ENCODE results near the gene DNAH8.
A peak's percentile ranks its signal among the peaks of the same experiment; 100 is the strongest.

Gene DNAH8

DNA sequence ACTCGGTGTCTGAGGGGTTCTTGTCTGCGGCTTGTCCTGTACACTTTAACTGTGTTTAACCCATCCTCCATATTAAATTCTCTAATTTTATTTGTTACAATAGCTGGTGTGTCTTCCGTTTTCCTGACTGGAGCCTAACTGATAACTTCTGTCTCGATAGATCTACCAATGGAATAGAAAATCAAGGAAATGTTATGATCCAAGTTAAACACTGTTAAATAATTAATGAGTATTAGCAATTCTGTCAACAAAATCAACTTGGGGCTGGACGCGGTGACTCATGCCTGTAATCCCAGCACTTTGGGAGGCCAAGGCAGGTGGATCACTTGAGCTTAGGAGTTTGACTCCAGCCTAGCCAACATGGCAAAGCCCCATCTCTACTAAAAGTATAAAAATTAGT is 81.7 kb downstream of the DNAH8 start:
- DNase-seq (ENCODE audit: low spot score) = no peak

- DNase-seq (ENCODE audit: low spot score) = no peak
Measured at GRCh38 chr6:38797391-38797790, 82.3 kb downstream of the DNAH8 start.

DNA sequence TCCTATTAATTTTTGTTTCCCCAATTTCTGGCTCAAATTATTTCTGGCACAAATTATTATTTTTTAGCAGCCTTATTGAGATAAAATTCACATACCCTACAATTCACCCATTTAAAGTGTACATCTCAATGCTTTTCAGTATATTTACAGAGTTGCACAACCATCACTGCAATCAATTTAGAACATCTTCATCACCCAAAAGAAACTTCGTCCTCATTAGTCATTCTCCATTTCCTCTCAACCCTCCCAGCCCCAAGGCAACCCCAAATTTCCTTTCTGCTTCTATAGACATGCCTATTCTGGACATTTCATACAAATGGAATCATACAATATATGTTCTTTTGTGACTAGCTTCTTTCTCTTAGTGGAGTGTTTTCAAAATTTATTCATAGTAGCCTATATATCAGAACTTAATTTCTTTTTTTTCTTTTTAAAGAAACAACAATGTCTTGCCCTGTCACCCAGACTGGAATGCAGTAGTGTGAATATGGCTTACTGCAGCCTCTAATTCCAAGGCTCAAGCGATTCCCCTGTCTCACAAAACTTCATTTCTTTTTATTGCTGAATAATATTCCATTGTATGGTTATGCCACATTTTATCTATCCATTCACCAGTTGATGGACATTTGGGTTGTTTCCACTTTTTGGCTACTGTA is 84.5 kb downstream of the DNAH8 start:
- no peak for DNase-seq (ENCODE audit: low spot score)

DNA sequence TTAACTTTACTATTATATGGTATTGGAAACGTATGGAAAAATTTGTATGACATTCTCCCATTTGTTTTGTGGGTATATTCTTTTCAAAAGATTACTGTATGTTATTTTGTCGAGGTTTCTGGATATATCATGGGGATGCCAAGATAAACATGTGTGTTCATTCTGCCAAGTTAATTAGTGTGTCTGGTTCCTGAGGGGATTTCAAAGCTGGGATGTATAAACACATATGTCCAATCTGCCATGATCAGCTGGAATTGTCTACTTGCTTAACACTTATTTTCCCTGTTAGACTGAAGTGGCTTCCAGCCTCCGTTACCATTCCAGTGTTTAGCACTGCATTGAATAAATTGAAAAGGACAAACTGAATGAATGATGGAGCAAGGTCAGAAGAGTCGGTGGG is 86.2 kb downstream of the DNAH8 start:
- no peak for DNase-seq (ENCODE audit: low spot score)

DNA sequence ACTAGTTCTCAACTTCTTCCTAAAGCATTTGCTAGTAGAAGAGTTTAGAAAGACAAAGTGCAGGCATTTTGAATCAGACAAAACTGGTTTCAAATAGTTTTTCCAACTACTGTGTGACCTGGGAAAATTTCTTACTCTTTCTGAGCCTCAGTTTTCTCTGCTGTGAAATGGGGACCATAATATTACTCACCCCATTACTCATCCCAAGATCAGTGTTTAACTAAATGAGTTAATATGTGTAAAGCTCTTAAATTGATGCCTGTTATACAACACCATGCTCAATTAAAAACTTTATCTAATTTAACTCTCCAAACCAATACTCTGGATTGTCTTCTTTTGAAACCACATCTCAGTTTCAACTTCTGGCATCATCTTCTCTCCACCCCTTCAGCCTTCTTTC is 87.4 kb downstream of the DNAH8 start:
- no peak for DNase-seq (ENCODE audit: low spot score)

DNA sequence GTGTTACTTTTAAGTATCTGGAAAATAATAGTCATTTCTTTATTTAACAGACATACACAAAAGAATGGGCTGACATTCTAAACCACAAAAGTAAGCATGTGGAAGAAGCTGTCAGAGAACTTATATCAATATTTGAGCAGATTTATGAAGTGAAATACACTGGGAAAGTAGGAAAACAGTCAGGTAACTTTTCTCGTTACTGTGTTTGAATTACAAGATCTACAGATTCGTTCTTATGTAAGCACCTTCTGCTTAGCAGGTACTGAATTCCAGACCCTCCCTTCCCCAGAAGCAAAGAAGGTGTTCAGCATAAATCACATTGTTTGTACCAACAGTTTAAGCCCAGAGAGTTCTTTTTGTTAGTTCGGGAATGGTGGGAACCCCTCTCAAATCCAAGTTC is 88.0 kb downstream of the DNAH8 start:
- no peak for DNase-seq (ENCODE audit: low spot score)

GRCh38 chr6:38804358-38804757 is 89.2 kb downstream of the DNAH8 start:
- no peak for DNase-seq (ENCODE audit: low spot score)

GRCh38 chr6:38805127-38805655 is 90.1 kb downstream of the DNAH8 start:
- DNase-seq (ENCODE audit: low spot score) = no peak

DNA sequence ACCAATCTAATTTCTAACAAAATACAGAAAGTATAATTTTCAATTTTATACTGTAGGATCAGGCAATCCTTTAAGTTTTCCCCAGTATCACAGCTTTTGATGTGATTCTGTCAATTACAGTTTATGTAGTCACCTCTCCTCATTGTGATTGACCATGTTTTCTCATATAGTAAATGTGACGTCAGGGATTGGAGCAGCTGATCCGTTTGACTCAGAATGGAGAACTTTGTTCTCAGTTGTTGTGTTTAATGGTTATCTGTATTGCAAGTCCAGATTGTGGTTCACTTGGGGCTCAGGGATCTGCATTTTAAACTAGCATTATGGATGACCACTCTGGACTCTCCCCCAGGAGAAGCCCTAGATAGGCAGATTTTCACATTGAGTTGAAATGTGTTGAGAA is 90.6 kb downstream of the DNAH8 start:
- no peak for DNase-seq (ENCODE audit: low spot score)

GRCh38 chr6:38806271-38806670 is 91.2 kb downstream of the DNAH8 start:
- DNase-seq (ENCODE audit: low spot score) = no peak

- DNase-seq (ENCODE audit: low spot score) = no peak
Measured at GRCh38 chr6:38806833-38807232, 91.7 kb downstream of the DNAH8 start.

- no peak for DNase-seq (ENCODE audit: low spot score)
Measured at GRCh38 chr6:38808039-38808438, 92.9 kb downstream of the DNAH8 start.

DNA sequence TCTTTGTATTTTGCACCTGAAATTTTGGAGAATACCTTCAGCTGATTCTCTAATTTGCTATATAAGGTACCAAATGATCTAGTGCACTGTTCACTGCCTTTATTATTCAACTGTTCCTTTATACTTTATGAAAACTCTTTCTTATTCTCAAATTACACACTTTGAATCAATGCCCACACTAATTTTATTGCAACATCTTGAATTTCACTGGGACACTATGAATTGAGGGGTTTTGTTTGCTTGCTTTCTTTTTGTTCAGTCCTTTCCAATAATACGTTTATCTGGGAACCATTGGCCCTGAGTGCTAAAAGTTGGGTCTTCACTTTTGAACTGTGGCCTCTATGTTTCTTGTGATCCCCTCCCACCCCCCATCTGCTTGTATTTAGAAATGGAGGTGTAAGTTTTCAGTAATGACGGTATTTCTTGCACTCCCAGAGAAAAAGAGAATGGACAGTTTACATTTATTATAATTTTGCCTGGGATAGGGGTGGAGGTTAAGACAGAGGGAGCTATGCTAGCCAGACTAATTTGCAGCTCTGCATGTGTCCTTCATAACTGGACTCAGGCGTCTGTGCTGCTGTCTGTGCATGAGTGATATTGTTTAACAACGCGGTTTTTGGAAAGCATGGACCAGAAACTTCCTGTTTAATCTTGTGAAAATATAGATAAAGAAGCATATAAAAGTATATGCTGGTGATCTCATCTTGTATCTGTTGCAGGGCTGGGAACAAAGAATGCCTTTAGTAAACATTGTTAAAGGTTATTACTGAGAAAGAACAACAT is 98.1 kb downstream of the DNAH8 start:
- no peak for DNase-seq (ENCODE audit: low spot score)

GRCh38 chr6:38814761-38815160 is 99.7 kb downstream of the DNAH8 start:
- no peak for DNase-seq (ENCODE audit: low spot score)

DNA sequence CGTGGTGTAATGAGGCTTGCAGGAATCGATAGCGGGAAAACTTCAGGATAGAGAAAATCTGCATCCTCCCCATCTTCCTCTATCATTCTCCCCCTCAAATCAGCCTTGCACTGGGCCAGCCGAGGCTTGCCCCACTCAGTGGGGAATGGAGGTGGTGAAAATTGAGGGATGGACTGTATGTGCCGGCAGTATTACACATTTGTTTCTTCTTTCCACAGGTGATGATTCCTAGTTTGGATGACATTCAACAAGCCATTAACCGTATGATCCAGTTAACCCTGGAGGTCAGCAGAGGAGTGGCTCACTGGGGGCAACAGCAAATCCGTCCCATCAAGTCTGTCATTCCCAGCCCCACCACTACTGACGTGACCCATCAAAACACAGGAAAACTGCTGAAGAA is 100.1 kb downstream of the DNAH8 start:
- DNase-seq (ENCODE audit: low spot score) = no peak

DNA sequence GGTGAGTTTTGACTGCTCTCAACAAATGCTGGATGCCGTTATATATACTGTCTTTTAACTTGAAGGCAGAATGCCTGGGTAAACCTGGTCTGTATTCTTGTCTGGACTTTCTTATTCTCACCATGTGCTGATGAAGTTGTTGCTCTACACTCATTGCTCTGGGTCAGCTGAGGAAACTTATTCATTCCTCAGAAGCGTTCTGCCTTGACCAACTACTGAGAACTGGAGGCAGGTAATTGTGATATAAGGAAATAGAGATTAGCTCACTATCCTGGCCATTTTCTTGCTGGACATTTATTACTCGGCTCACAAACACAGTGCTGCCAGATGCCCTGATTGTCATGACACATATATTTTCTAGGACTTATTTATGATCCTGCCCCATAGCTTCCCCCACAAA is 103.6 kb downstream of the DNAH8 start:
- DNase-seq (ENCODE audit: low spot score) = no peak

DNA sequence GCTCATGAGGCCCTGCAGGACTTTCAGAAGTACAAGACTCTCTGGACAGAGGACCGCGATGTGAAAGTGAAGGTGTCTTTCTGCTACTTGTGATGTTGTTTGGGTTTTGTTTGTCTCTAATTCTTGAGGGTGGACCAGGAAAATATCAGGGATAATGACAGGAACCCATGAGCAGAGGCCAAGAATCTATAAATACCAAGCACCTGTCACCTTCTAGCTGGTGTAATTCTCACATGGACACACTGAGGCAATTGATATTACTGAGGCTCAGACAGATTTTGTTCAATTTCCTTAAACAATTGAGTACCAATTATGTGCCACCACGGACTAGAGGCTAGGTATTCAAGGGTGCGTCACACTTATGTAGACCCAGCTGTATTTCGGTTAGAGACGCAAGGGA is 107.9 kb downstream of the DNAH8 start:
- DNase-seq (ENCODE audit: low spot score) = no peak

DNA sequence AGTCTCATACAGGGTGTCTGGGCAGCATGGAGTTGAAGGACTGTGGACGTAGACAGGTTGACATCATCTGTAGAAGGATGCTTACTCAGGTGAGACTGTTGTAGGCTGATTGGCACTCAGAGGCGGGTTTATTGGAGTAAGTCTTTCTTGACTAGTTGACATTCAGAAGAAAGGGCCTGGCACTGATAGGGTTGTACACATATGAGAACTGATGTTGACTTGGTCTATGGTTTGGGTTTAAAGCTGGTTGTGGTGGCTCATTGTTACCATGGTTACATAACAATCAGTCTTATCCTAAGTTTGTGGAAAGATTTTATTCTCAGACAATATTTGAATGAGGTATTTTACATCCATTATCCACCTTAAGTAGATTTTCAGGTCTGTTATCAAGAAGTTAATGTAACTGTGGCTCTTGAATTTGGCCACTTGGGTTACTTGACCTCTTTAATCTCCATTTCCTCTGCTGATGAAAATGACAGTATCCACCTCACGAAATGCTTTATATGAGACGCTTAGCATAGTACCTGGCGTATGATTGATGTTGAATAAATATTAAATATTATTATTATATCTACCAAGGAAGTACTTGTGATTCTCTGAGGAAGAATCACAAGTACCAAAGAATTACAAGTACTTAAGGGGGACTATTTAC is 109.3 kb downstream of the DNAH8 start:
- DNase-seq (ENCODE audit: low spot score) = no peak

DNA sequence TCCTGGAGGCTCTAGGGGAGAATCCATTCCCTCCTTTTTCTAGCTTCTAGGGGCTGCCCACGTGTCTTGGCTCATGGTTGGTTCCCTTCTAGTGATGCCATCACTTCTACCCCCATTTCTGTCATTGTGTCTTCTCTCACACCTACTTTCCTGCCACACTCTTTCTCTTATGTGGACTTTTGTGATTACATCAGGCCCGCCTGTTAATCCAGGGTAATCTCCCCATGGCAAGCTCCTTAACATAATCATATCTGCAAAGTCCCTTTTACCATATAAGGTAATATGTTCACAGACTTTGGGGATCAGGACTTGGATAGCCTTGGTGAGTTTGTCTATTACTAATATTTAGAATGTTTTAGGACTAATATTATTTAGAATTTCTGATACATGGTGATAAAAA is 111.9 kb downstream of the DNAH8 start:
- no peak for DNase-seq (ENCODE audit: low spot score)

- no peak for DNase-seq (ENCODE audit: low spot score)
Measured at GRCh38 chr6:38831865-38832264, 116.8 kb downstream of the DNAH8 start.

DNA sequence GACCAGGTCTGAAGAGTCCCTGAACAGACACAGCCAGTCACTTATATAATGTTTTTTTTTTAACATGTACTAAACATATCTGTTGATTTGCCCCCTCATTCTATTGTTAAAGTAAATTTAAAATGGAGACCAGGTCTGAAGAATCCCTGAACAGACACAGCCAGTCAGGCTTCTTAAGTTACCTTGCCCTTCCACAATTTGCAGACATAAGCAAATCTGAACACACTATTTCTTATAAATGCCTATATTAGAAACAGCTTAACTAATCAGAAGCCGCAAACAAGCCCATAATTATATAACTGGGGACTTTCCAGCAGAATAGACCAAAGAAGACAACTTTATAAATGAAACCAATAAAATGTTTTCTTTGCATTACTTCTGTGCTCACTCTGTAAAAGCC is 118.2 kb downstream of the DNAH8 start:
- DNase-seq (ENCODE audit: low spot score) = no peak

DNA sequence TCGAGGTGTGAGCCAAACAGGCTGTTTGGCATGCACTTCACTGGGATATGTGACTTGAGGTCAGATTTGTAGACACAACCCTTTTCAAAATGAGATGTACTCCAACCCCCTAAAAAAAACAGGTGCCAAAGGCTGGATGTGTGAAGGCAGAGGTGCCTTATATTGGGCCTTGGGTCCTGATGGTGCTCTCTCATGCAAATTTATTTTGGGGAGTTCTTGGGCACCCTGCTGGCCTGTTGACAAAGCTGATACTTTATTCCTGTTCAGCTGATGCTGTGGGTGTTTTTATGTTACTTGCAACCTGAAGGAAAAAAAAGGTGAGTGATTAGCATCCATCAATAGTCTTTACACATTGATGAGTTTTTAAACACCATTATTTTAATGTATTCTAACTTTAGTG is 121.5 kb downstream of the DNAH8 start:
- no peak for DNase-seq (ENCODE audit: low spot score)

- peak; percentile 27 for DNase-seq (ENCODE audit: low spot score)
Measured at GRCh38 chr6:38837101-38837500, 122.0 kb downstream of the DNAH8 start.

Data from Ammon's horn (tissue), 1 donor.